SK-N-MC (cell line): ENCODE measurements around the gene SDC3.

ENCODE experiments used
- EZH2 ChIP-seq: fragments of 200-600 bp; sonication (generic); IDR thresholded peaks from one replicate; pipeline ENCODE4 v1.6.1; 2017; ENCODE audit warnings: antibody characterized with exemption
- POLR2AphosphoS5 ChIP-seq: IDR thresholded peaks from 2 replicates; pipeline ENCODE4 v1.6.1; 2012; ENCODE audit warnings: mild to moderate bottlenecking, low read depth, low read length, borderline replicate concordance

- TF ChIP-seq POLR2AphosphoS5 (no peak), EZH2 (no peak)
Observed at GRCh38 chr1:30848130-30848529, 60.4 kb downstream of the SDC3 start.
